ENCODE measurements around the gene COTL1. TPM values are rescaled to one million over a fixed set of nuclear protein-coding genes. Genes with fewer than 3 reads are reported as not detected.

The COTL1 gene
- total RNA-seq, 1 experiment from 2014 or later = 102 TPM

- ChIA-PET CTCF (interaction anchor here (1.2 kb wide), 1 partner anchor 69 kb away, joined by 4 read pairs; no protein-coding TSS in a partner anchor), POLR2A (no interaction called here)
- Mint-ChIP-seq H3K27ac (peak overlapping the region; percentile 27; the same call in 1 of the 2 replicates), H3K27me3 (ENCODE audit: low read depth) (no peaks in the 10 kb centered on the region), H3K4me1 (peaks cover 6% of the 10 kb centered on the region; the same call in 1 of the 2 replicates), H3K9me3 (peaks cover under 1% of the 10 kb centered on the region), H3K36me3 (peaks cover 8% of the 10 kb centered on the region), H3K4me3 (no peak overlapping the region)
- DNase-seq (ENCODE audit: low spot score) (no peak), ATAC-seq (no peak)
- TF ChIP-seq ATF1 (CRISPR knock-in tag; IDR thresholded peaks at IDR 0.05) = no peak
- TF ChIP-seq PREB (CRISPR knock-in tag; IDR thresholded peaks at IDR 0.05; ENCODE audit: borderline replicate concordance) = no peak
- no peak for TF ChIP-seq ATF6 (CRISPR knock-in tag; IDR thresholded peaks at IDR 0.05)
- TF ChIP-seq ZNF263 (CRISPR knock-in tag; IDR thresholded peaks at IDR 0.05; ENCODE audit: low read depth) = no peak
- no peak for TF ChIP-seq CBFB (CRISPR knock-in tag; IDR thresholded peaks at IDR 0.05; ENCODE audit: low read depth)
- TF ChIP-seq NFATC4 (CRISPR knock-in tag; IDR thresholded peaks at IDR 0.05) = no peak
- TF ChIP-seq FOXJ3 (CRISPR knock-in tag; IDR thresholded peaks at IDR 0.05; ENCODE audit: borderline replicate concordance) = no peak
- TF ChIP-seq ESRRA (CRISPR knock-in tag; IDR thresholded peaks at IDR 0.05; ENCODE audit: borderline replicate concordance) = no peak
- TF ChIP-seq CDX4 (CRISPR knock-in tag; IDR thresholded peaks at IDR 0.05; ENCODE audit: borderline replicate concordance) = no peak
- TF ChIP-seq STAT6 (CRISPR knock-in tag; conservative IDR thresholded peaks at IDR 0.05; ENCODE audit: low read depth) = no peak
- TF ChIP-seq ATF3 (CRISPR knock-in tag; conservative IDR thresholded peaks at IDR 0.05) = no peak
- TF ChIP-seq ATF2 (CRISPR knock-in tag; IDR thresholded peaks at IDR 0.05; ENCODE audit: borderline replicate concordance, low read depth) = no peak
- no peak for TF ChIP-seq KAT7 (CRISPR knock-in tag; IDR thresholded peaks at IDR 0.05; ENCODE audit: borderline replicate concordance)
- no peak for TF ChIP-seq MXD4 (CRISPR knock-in tag; IDR thresholded peaks at IDR 0.05; ENCODE audit: borderline replicate concordance)
- TF ChIP-seq USF2 (CRISPR knock-in tag; IDR thresholded peaks at IDR 0.05) = no peak
- TF ChIP-seq HMGXB4 (CRISPR knock-in tag; IDR thresholded peaks at IDR 0.05) = no peak
- TF ChIP-seq PRRX2 (CRISPR knock-in tag; IDR thresholded peaks at IDR 0.05) = no peak
- TF ChIP-seq ZSCAN18 (CRISPR knock-in tag; IDR thresholded peaks at IDR 0.05) = no peak
These were observed 42.0 kb downstream of the COTL1 start for GRCh38 chr16:84575914-84576313.

Data from WTC11 (cell line).